ENCODE measurements around the gene MRPS12.

DNA sequence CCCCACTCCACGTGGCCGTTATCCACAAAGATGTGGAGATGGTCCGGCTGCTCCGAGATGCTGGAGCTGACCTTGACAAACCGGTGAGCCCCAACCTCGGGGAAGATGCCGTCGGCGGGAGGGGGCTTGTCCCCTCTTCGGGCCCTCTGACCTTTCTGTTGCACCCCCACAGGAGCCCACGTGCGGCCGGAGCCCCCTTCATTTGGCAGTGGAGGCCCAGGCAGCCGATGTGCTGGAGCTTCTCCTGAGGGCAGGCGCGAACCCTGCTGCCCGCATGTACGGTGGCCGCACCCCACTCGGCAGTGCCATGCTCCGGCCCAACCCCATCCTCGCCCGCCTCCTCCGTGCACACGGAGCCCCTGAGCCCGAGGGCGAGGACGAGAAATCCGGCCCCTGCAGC lies 23.5 kb upstream of the MRPS12 start:
- no peak for TF ChIP-seq CTCF (conservative IDR thresholded peaks at IDR 0.05; ENCODE audit: low read depth, low read length)
- TF ChIP-seq, protein P1, sequence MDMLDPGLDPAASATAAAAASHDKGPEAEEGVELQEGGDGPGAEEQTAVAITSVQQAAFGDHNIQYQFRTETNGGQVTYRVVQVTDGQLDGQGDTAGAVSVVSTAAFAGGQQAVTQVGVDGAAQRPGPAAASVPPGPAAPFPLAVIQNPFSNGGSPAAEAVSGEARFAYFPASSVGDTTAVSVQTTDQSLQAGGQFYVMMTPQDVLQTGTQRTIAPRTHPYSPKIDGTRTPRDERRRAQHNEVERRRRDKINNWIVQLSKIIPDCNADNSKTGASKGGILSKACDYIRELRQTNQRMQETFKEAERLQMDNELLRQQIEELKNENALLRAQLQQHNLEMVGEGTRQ (IDR thresholded peaks at IDR 0.05; ENCODE audit: low read depth, low read length) = no peak
- TF ChIP-seq POLR2A (IDR thresholded peaks at IDR 0.05; ENCODE audit: low read depth, low read length) = no peak
- no peak for TF ChIP-seq CEBPB (IDR thresholded peaks at IDR 0.05; ENCODE audit: low read depth, low read length)
- TF ChIP-seq RCOR1 (IDR thresholded peaks at IDR 0.05; ENCODE audit: insufficient replicate concordance, low read length) = no peak
- no peak for TF ChIP-seq RFX5 (IDR thresholded peaks at IDR 0.05; ENCODE audit: low read depth, low read length)
- no peak for TF ChIP-seq FOS (IDR thresholded peaks at IDR 0.05; ENCODE audit: low read depth, low read length)
- no peak for TF ChIP-seq RAD21 (IDR thresholded peaks at IDR 0.05; ENCODE audit: low read length)
- no peak for TF ChIP-seq SMC3 (IDR thresholded peaks at IDR 0.05; ENCODE audit: low read depth, low read length)
- no peak for TF ChIP-seq ELK1 (IDR thresholded peaks at IDR 0.05; ENCODE audit: borderline replicate concordance, low read depth, low read length)
